NCI-H1436 treated with DMSO at 0.1 percent for 48 hours (cell line): Measurements from ENCODE around the gene C13orf42.
"Not testable (repeated sequence)": the region's sequence is repeated elsewhere in the genome, so short reads cannot be mapped to it uniquely, and the experiment has no call there.

Experiments
- DNase-seq: peaks from one replicate; lab custom pipeline; 2025; lab: John Stamatoyannopoulos, UW

The C13orf42 gene

GRCh38 chr13:51120873-51121272 lies 9.8 kb upstream of the C13orf42 start:
- DNase-seq = not testable (repeated sequence)

DNA sequence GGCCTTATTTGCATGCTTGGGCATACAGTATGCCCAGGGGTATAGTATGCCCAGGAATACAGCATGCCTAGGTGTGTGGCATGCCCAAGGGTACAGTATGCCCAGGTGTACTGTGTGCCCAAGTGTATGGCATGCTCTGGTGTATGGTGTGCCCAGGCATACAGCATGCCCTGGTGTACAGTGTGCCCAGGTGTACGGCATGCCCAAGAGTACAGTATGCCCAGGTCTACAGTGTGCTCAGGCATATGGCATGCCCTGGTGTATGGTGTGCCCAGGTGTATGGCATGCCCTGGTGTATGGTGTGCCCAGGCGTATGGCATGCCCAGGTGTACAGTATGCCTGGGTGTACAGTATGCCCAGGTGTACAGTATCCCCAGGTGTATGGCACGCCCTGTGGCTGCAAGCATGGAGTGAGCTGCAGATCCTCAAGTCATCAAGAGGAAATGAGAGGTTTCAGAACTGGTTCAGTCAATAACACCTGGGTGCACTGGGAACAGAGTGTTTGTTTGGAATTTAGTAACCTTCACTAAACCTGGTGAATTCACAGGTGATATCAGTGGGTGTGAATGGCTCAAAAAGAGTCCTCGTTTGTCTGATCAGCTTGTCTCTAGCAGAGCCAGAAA lies 7.8 kb upstream of the C13orf42 start:
- DNase-seq = no peak

GRCh38 chr13:51113969-51114368 lies 2.9 kb upstream of the C13orf42 start:
- no peak for DNase-seq

- DNase-seq = no peak
These were observed 2.3 kb upstream of the C13orf42 start for GRCh38 chr13:51113186-51113881.

GRCh38 chr13:51112771-51113170 lies 1.7 kb upstream of the C13orf42 start:
- no peak for DNase-seq

DNA sequence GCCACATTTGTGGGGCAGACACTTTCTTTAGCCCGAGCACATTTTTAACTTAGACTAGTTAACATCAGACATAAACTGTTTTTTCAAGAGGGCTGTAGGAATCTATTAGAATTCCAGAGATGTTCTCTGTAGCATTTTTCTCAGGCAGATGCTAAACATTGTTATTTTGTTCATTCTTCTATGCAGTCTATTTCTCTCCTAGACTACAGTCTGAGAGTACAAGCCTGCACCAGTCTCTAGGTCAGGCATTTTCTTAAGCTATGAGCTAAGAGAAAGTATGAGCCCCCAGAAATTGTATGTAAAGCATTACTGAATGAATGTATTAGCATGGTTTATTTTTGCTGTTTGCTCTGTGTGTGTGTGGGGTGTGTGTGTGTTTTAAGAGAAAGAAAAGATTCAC lies 923 bp upstream of the C13orf42 start:
- no peak for DNase-seq

DNA sequence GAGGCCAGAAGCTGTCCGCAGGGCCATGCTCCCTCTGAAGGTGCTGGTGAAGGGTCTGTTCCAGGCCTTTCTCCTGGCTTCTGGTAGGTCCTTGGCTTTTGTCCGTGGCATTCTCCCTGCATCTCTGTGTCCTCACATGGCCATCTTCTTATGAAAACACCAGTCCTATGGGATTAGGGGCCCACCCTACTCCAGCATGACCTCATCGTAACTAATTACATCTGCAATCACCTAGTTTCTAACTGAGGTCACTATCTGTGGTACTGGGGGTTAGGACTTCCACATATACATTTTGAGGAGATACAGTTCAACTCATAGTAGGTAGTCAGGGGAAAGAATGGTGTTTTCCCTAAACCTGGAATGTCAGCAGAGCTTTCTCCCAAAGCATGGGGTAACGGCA lies 3.1 kb downstream of the C13orf42 start:
- no peak for DNase-seq

DNA sequence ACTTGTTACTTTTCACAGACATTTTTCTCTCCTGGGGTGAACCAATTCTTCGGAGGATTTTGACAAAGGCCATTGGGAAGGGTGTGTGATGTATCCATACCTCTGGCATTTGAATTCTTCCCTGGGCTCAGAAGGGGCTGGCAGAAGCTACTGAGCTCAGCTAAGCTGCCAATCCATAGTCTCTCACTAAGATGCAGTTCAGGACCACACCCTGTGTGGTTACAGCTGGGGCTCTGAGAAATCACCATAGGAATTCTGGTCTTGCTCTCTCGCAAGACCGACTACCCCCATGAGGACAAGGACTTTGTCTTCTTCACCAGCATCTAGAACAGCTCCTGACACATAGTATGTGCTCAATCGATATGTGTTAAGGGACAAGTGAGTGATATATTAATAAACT lies 6.0 kb downstream of the C13orf42 start:
- DNase-seq = no peak

DNA sequence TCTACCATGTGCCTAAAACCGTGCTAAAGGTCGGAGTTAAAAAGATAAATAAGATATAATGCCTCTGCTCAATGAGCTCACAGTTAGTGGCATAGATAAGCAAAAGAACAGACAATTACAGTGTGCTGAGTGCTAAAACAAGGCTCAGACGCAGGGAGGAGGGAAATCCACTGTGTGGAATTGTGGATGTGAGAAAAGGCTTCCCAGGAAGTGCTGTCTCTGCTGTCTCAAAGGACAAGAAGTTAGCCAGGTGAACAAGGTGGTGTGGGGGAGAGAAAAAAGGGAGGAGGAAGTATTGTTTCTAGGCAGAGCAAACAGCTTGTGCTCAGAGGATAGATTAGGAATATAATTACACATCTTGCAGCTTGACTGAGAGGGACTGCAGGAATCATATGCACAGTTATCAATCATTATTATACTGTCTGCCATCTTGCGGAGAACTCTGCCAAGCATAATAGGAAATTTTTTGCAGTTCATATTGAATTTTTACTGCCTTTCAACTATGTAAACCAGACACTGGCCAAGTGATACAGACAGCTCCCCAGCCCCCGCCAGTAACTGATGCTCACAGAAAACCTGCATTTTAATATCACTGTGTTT lies 9.3 kb downstream of the C13orf42 start:
- DNase-seq = no peak

DNA sequence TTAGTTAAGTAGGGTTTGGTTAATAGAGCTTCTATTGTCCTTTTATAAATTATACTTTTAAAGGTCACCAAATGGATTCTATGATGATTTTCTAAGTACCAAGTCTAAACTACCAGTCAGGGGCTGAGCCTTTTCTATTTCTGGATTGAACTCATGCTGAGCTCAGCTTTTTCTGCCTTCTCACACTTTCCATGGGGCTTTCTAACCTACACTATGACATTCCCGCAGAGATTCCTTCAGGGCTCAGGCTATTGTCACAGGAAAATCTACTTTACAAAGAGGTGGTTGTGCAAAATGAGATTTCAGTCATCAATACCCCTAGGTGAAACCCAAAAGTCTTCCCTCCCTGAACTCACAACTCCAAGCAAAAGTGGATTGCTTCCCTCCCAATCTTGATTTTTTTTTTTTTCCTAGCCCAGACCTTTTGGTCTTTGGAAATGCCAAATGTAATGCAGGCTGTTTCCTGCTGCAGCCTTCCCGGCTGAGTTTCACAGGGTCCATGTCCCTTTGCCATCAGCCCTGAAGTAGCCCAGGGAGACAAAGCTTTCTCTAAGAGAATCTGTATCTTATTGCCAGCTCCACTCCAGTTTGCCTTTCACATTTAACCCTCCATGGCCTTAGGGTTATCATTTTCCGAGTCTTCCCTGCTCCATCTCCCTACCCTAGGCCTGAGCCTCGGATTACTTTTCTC lies 13.6 kb downstream of the C13orf42 start:
- DNase-seq = no peak

- no peak for DNase-seq
These were observed 14.9 kb downstream of the C13orf42 start for GRCh38 chr13:51096131-51096530.

DNA sequence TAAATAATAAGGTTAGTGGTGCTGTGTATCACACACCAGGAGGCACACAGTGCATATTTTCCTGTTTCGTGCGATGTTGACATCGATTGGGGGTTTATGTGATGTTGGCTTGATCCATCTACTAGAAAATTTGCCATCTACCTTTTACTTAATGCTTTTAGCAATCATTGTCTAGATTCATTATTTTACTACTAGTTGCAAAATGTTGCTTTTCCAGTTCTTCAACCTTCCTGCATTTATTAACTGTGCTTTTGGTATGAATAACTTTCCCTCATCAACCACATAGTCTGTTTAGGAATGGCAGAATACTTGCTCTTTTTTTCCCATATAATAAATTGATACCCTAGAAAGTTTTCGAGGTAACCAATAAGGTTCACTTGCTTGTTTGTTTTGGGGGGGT lies 17.5 kb downstream of the C13orf42 start:
- DNase-seq = no peak

- no peak for DNase-seq
These were observed 19.2 kb downstream of the C13orf42 start for GRCh38 chr13:51091839-51092238.

DNA sequence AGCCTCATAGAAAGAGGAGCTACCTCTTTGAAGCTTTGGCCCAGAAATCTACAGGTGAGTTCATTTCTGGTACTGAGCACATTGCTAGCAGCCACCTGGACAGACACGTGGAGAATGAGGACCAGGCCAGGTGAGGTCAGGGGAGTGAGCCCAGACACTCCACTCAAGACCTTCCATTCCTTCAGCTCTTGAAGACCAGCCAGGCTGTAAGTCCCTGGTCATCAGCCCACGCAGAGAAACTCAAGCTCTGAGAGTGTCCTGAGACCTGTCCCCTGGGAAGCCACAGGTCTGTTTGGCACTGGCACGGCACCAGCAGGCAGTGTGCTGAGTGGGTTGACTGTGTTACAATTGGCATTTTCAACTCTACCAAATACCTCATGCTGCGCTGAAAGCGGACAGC lies 27.4 kb downstream of the C13orf42 start:
- DNase-seq = no peak

GRCh38 chr13:51080478-51081065 lies 30.5 kb downstream of the C13orf42 start:
- DNase-seq = not testable (repeated sequence)

- DNase-seq = no peak
These were observed 39.6 kb downstream of the C13orf42 start for GRCh38 chr13:51071493-51071892.

DNA sequence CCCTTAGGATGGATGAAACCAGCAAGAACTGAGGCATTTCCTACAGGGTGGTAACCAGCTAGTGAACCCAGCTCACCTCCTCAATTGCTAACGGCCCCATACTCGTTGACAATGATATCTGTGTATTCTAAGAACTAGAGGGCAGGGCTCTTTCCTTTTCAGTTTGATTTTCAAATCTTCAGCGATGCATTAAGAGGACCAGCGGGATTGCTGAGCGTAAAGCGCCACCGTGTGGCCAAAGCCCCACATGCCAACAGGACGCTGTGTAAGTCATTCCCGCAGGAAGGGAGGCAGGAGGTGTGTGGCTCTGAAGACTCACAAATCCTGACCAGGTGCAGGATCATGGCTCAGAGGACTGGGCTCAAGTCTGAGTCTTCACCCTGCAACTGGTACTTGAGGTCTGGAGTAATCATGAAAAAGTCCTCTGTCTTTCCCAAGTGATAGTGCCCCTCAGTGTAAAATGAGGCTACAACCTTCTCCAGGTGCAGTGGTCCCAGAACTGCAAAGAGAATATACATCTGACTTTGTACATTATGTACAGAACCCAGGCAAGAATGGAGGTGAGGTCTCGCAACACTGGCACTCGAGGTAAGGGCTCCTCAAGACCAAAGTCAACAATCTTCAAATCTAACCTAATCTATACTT lies 40.9 kb downstream of the C13orf42 start:
- no peak for DNase-seq

- DNase-seq = no peak
These were observed 42.6 kb downstream of the C13orf42 start for GRCh38 chr13:51068501-51068900.

GRCh38 chr13:51067706-51068105 lies 43.4 kb downstream of the C13orf42 start:
- DNase-seq = no peak

GRCh38 chr13:51067210-51067701 lies 43.8 kb downstream of the C13orf42 start:
- no peak for DNase-seq

GRCh38 chr13:51066091-51066831 lies 44.8 kb downstream of the C13orf42 start:
- no peak for DNase-seq
